Subcutaneous adipose tissue (tissue), 4 donors: ENCODE data around the gene COQ8A. TPM values are rescaled to one million over a fixed set of nuclear protein-coding genes. Genes with fewer than 3 reads are reported as not detected.

ENCODE experiments used
- total RNA-seq, 4 donors: library from RNA; depleted of rRNA; stranded (reverse); fragments of >200 nt; gene quantifications; one replicate each; pipeline ENCODE4 v1.1.0, GENCODE V29; 2016
- TF ChIP-seq, protein P1 (sequence below): fragments of 450-650 bp; IDR thresholded peaks from one replicate; pipeline ENCODE4 v1.5.1; 2016; ENCODE audit warnings: low read depth, mild to moderate bottlenecking, control low read depth, antibody characterized with exemption, moderate library complexity

The COQ8A gene
- total RNA-seq, 4 donors from 2014 or later: 119 to 506 (median 227) TPM

DNA sequence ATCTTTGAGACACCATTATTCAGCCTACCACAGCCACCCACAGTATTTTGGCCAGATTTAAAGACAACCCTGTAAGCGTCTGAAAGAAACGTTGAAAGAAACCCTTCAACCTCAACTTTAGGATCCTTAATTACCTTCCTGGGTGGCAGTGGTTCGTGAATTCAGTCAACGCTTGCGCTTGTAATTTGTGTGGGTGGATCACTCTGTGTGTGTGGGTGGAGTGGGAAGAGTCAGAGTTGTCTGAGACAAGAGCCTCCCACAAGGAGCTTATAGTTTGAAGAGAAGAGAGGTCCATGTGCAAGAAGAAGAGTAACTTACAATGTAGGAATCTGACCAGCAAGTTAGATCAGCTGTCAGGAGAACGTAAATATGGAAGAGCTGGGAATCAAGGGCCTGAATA, 8.4 kb downstream of the COQ8A start:
- TF ChIP-seq, protein P1, sequence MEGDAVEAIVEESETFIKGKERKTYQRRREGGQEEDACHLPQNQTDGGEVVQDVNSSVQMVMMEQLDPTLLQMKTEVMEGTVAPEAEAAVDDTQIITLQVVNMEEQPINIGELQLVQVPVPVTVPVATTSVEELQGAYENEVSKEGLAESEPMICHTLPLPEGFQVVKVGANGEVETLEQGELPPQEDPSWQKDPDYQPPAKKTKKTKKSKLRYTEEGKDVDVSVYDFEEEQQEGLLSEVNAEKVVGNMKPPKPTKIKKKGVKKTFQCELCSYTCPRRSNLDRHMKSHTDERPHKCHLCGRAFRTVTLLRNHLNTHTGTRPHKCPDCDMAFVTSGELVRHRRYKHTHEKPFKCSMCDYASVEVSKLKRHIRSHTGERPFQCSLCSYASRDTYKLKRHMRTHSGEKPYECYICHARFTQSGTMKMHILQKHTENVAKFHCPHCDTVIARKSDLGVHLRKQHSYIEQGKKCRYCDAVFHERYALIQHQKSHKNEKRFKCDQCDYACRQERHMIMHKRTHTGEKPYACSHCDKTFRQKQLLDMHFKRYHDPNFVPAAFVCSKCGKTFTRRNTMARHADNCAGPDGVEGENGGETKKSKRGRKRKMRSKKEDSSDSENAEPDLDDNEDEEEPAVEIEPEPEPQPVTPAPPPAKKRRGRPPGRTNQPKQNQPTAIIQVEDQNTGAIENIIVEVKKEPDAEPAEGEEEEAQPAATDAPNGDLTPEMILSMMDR: no peak

DNA sequence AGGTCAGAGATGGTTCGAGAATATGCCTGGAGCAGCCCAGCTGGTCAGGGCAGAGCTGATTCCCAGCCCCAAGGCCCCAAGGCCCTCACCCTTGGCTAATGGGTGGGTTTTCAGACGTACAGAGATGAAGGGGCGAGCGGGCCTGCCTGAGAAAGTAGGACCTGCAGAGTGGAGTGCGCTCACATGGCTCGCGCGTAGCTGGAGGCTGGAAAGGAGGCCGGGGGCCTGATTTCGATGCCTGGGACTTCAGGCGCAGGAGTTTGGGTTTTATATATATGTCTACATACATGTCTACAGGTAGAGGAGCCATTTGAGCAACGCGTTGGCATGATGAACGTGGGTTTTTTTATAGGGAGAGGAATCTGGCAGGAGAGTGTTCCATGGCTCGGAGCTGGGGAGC, 8.9 kb downstream of the COQ8A start:
- TF ChIP-seq, protein P1: no peak

DNA sequence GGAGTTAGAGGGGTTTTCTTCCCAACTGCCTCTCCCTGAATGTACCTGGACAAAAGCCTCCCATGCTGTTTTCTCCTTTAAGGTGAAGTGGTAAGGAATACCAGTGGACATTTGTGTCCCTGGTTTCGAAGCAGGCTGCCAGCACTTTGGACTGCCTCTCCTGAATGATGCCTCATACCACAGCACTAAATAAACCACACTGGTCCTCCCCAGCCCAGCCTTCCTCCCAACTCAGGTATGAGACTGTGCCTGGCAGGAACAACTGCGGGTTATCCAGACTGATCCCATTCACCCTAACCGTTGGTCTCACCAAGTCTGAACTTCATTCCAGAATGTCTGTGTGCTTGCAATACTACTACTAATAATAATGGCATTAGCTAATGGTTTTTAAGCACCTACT, 9.3 kb downstream of the COQ8A start:
- TF ChIP-seq, protein P1: no peak

DNA sequence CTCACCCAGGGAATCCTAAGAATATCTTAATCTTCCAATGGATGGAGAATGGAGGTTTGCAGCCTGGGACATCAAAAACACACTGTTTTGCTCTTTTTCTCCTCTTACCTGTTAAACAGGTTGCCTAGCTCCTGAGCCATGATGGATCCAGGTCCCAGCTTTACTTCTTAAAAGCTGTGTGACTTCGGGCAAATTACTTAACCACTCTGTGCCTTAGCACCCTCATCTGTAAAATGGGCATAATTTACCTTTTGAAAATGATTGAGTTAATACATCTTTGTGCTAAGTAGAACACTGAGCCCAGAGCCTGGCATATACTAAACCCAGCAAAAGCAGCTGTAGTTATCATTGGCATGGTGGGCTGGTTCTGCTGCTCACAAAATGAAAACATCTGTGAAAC, 10.2 kb downstream of the COQ8A start:
- TF ChIP-seq, protein P1: no peak

DNA sequence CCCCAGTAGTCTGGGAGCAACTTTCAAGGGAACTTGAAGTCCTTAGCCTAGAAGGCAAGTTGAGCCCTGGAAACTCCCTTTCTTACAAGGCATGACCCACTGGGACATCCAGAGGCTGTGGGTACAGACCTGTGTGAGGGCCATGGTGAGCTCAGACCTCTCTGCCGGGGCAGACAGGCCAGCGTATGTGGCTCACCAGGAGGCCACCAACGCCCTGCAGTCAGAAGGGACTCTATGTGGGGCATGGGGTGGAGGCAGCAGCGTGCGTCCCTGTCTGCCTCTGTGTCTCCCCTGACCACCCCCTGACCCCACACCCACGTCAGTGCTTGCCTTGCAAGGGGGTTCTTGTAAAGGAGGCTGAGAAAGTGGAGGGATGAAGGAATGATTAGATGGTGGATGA, 10.8 kb downstream of the COQ8A start:
- TF ChIP-seq, protein P1: no peak

DNA sequence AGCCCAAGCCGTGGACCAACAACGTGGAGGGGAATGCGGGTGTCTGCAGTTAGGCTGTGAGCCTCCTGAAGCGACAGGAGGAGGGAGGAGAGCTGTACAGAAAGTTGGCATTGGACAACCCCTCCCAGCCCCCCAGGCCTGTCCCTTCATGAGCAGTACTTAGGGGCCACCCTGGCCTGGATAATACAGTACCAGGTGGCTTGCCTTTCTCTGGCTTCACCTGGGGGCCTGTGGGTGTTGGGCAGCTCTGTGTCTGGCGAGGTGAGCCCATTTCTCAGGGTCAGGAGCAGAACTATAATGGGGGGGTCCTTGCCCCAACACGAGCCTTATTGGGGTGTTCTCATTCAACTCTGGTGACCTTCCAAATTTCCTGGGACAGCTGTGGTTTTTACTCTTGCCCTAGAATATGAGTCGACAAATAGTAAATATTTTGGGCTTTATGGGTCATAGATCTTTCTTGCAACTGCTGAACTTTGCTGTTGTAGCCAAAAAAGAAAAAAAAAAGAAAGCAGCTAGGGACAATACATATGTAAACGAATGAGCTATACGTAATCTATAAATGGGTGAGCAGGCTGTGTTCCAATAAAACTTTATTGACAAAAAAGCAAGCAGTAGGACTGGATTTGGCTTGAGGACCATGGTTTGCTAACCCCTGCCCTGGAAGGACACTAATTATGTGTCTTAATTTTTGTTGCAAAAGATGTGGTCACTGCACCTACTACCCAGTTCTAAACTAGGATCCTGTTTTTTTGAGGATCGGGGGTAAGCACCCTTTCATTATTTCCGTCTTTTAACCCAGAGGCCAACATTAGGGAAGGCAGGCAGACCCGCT, 11.4 kb downstream of the COQ8A start:
- TF ChIP-seq, protein P1: no peak

DNA sequence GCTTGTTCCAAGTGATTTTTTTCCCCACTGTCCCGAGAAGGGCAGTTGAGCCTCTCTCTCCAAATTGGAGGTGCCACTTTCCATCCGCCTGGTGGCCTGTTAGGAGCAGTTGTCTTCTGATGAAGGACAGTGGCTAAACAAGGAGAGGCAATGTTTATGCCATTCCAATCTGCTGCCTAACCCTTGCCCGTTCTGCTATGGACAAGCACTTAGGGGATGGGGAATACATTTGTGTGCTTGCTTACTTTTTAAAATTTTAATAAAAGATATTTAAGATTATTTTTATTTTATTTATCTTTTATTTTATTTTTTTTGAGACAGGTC, 12.0 kb downstream of the COQ8A start:
- TF ChIP-seq, protein P1: no peak
